ENCODE data around the gene FCRL6.

DNA sequence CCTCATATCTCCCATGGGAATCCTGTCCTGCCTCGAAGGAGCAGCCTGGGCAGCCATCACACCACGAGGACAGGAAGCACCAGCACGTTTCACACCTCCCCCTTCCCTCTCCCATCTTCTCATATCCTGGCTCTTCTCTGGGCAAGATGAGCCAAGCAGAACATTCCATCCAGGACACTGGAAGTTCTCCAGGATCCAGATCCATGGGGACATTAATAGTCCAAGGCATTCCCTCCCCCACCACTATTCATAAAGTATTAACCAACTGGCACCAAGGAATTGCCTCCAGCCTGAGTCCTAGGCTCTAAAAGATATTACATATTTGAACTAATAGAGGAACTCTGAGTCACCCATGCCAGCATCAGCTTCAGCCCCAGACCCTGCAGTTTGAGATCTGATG is 33.2 kb downstream of the FCRL6 start:
- TF ChIP-seq, protein P1, sequence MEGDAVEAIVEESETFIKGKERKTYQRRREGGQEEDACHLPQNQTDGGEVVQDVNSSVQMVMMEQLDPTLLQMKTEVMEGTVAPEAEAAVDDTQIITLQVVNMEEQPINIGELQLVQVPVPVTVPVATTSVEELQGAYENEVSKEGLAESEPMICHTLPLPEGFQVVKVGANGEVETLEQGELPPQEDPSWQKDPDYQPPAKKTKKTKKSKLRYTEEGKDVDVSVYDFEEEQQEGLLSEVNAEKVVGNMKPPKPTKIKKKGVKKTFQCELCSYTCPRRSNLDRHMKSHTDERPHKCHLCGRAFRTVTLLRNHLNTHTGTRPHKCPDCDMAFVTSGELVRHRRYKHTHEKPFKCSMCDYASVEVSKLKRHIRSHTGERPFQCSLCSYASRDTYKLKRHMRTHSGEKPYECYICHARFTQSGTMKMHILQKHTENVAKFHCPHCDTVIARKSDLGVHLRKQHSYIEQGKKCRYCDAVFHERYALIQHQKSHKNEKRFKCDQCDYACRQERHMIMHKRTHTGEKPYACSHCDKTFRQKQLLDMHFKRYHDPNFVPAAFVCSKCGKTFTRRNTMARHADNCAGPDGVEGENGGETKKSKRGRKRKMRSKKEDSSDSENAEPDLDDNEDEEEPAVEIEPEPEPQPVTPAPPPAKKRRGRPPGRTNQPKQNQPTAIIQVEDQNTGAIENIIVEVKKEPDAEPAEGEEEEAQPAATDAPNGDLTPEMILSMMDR (IDR thresholded peaks at IDR 0.05): no peak
- TF ChIP-seq POLR2A (IDR thresholded peaks at IDR 0.05): no peak

Data from thyroid gland (tissue), 4 donors.